ENCODE measurements around the gene ATXN10. TPM values are rescaled to one million over a fixed set of nuclear protein-coding genes. Genes with fewer than 3 reads are reported as not detected.
"Not testable (repeated sequence)": the region's sequence is repeated elsewhere in the genome, so short reads cannot be mapped to it uniquely, and the experiment has no call there.

Gene ATXN10
- total RNA-seq, 5 donors from 2014 or later (not counting 1 experiment from before 2014, with no cell fraction given) = 58.9 to 85.0 (median 69.6) TPM

DNA sequence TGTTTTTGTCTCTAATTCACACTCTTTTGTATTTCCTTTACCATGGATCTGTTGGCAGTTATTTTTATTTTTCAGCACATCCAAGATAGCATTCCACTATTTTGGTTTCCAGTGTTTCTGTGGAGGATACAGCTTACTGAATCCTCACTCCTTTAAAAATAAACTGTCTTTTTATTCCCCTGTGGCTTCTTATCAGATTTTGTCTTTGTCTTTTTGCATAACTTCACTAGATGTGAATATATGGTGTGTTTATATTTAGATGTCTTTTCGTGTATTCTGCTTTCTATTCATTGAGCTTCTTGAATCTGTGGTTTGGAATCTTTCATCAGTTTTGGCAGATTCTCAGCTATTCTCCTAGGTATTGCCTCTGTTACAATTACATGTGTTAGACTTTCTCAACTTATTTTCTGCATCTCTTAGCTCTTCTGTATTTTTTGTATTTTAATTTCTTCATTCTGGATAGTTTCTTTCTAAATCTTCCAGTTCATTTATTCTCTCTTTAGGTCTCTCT, 7.4 kb upstream of the ATXN10 start:
- no CpG with 5 or more reads among the region's 1 CpG for WGBS (ENCODE audit: insufficient coverage)
- Mint-ChIP-seq H3K27ac (no peak overlapping the region), H3K36me3 (no peaks in the 10 kb centered on the region), H3K9me3 (no peaks in the 10 kb centered on the region), H3K4me1 (no peaks in the 10 kb centered on the region), H3K4me3 (no peak overlapping the region), H3K27me3 (peaks cover 14 to 20% of the 10 kb centered on the region in 2 donors)
- no peak overlapping the region for H3K27ac ChIP-seq (ENCODE audit: low read length)
- H3K4me1 ChIP-seq (ENCODE audit: control insufficient read depth in 1 of 2, extremely low read depth in 1 of 2, insufficient read depth in 2 of 2, low read length in 2 of 2) = no peaks in the 10 kb centered on the region
- ATAC-seq (replicated peaks in 1 of 4) (no peak), DNase-seq (no peak)
- H3K4me3 ChIP-seq (ENCODE audit: control insufficient read depth in 1 of 2, extremely low read depth in 1 of 2, low read length in 1 of 2) = no peak overlapping the region
- ChIA-PET POLR2A (no interaction called here), CTCF (no interaction called here)
- H3K9me3 ChIP-seq = no peaks in the 10 kb centered on the region
- H3K27me3 ChIP-seq (replicated peaks in 1 of 2; ENCODE audit: control insufficient read depth in 2 of 2, extremely low read depth in 1 of 2, insufficient read depth in 2 of 2, low read length in 1 of 2) = peaks cover 0 to 5% of the 10 kb centered on the region in 2 experiments
- H3K36me3 ChIP-seq (ENCODE audit: control insufficient read depth in 2 of 2, extremely low read depth in 1 of 2, insufficient read depth in 1 of 2, low read length in 1 of 2) = no peaks in the 10 kb centered on the region

DNA sequence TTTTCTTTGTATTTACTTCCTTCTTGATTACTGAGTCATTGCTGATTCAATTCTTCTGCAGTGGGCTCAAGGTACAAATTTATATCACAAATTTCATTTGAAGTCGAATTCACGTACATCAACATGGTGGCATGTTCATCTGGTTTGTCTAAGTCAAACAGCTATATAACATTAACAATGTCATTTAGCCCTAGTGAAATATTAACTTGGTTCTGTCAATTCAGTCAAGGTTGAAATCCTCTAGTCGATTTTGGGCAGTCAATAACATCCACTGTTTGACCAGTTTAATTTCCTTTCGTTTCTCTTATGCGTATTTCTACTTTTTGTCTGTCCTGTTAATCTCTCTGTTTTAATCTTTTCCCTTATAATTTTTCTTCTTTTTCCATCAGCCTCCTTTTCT, 4.1 kb upstream of the ATXN10 start:
- Histone ChIP-seq H3K4me3 (ENCODE audit: control insufficient read depth in 1 of 2, extremely low read depth in 1 of 2, low read length in 1 of 2) (no peak overlapping the region), H3K27me3 (replicated peaks in 1 of 2; ENCODE audit: control insufficient read depth in 2 of 2, extremely low read depth in 1 of 2, insufficient read depth in 2 of 2, low read length in 1 of 2) (no peaks in the 10 kb centered on the region), H3K27ac (ENCODE audit: low read length) (no peak overlapping the region), H3K9me3 (no peaks in the 10 kb centered on the region), H3K36me3 (ENCODE audit: control insufficient read depth in 2 of 2, extremely low read depth in 1 of 2, insufficient read depth in 1 of 2, low read length in 1 of 2) (no peaks in the 10 kb centered on the region), H3K4me1 (ENCODE audit: control insufficient read depth in 1 of 2, extremely low read depth in 1 of 2, insufficient read depth in 2 of 2, low read length in 2 of 2) (peaks cover under 1 to 8% of the 10 kb centered on the region in 2 experiments)
- ChIA-PET CTCF (no interaction called here), POLR2A (no interaction called here)
- H3K4me3 Mint-ChIP-seq = no peak overlapping the region
- no peak overlapping the region for H3K27ac Mint-ChIP-seq
- ATAC-seq (replicated peaks in 1 of 4) (no peak), DNase-seq (no peak)
- H3K9me3 Mint-ChIP-seq = no peaks in the 10 kb centered on the region
- peaks cover 10 to 17% of the 10 kb centered on the region in 2 donors for H3K27me3 Mint-ChIP-seq
- H3K36me3 Mint-ChIP-seq = no peaks in the 10 kb centered on the region
- 83% methylated on average over 1 of the region's 5 CpGs for WGBS (ENCODE audit: insufficient coverage)
- H3K4me1 Mint-ChIP-seq = peaks cover 2 to 6% (median 4%) of the 10 kb centered on the region in 3 donors

DNA sequence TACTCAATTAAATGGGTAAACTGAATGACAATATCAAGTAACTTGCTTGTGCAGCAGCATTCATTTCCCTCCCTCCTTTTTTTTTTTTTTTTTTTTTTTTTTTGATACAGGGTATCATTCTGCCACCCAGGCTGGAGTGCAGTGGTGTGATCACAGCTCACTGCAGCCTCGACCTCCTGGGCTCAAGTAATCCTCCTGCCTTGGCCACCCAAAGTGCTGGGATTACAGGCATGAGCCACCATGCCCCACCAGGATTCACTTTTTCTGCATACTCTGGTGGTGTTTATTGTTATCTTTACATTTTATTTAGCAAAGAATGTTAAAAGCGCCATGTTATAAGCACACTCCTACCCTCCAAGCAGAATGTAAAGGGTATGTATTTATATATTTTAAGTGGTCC, 1.3 kb upstream of the ATXN10 start:
- H3K27ac ChIP-seq (ENCODE audit: low read length); H3K9me3 Mint-ChIP-seq; H3K27me3 Mint-ChIP-seq; H3K36me3 ChIP-seq (ENCODE audit: control insufficient read depth in 2 of 2, extremely low read depth in 1 of 2, insufficient read depth in 1 of 2, low read length in 1 of 2); H3K9me3 ChIP-seq; H3K27me3 ChIP-seq (replicated peaks in 1 of 2; ENCODE audit: control insufficient read depth in 2 of 2, extremely low read depth in 1 of 2, insufficient read depth in 2 of 2, low read length in 1 of 2); DNase-seq; H3K36me3 Mint-ChIP-seq; H3K27ac Mint-ChIP-seq; ATAC-seq (replicated peaks in 1 of 4); CTCF ChIA-PET; H3K4me3 ChIP-seq (ENCODE audit: control insufficient read depth in 1 of 2, extremely low read depth in 1 of 2, low read length in 1 of 2); POLR2A ChIA-PET: not testable (repeated sequence)
- H3K4me3 Mint-ChIP-seq = peak overlapping the region in 1 of 3 donors; percentile 85
- peaks cover 8 to 24% of the 10 kb centered on the region in 2 experiments for H3K4me1 ChIP-seq (ENCODE audit: control insufficient read depth in 1 of 2, extremely low read depth in 1 of 2, insufficient read depth in 2 of 2, low read length in 2 of 2)
- no CpG with 5 or more reads among the region's 2 CpGs for WGBS (ENCODE audit: insufficient coverage)
- H3K4me1 Mint-ChIP-seq = peaks cover 29 to 35% (median 33%) of the 10 kb centered on the region in 3 donors

DNA sequence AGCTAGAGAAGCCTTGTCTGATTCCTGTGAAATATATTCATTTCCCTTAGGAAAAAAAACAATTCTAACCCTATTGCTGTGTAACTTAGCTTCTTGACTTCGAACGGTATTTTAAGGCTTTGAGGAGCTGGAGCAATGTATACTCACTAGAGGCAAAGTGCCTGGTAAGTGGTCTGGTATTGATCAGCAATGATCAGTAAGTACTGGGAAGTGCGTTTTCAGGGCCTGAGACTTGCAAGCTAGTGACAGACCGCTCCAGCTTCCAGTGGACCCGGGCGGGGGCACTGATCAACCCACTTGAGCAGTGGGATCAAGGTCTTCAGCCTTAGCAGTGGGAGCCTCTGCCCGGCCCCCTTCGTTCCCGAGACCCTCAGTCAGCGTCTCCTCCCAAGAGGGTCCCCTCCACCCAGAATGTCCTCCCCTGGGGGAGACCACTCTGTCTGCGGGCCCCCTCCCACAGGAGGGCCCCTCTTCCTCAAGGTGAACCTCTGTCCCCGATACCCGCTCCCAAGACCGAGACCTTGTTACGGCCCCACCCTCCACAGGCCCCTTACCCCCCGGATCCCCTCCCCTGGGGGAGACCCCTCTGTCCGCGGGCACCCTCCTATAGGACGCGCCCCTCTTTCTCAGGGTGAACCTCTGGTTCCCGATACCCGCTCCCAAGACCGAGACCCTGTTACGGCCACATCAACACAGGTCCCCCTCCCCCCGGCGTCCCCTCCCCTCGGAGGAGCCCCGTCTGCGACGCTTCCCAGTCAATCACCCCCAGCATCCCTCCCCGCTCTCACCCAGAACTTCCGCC, 452 bp upstream of the ATXN10 start:
- peak in 1 of 35 experiments; percentile 9 for DNase-seq
- Mint-ChIP-seq H3K27me3 (peaks cover 3 to 5% of the 10 kb centered on the region in 2 donors), H3K27ac (peak overlapping the region in 1 of 2 donors; percentile 74), H3K4me3 (peak overlapping the region; percentile 85 to 90 (median 88)), H3K9me3 (no peaks in the 10 kb centered on the region), H3K4me1 (peaks cover 35 to 37% (median 37%) of the 10 kb centered on the region in 3 donors), H3K36me3 (peaks cover 3% of the 10 kb centered on the region)
- ChIA-PET CTCF (no interaction called here), POLR2A (no interaction called here)
- no peak for ATAC-seq (replicated peaks in 1 of 4)
- 11% methylated on average over 29 of the region's 32 CpGs for WGBS (ENCODE audit: insufficient coverage)
- H3K27ac ChIP-seq (ENCODE audit: low read length) = no peak overlapping the region
- H3K27me3 ChIP-seq (replicated peaks in 1 of 2; ENCODE audit: control insufficient read depth in 2 of 2, extremely low read depth in 1 of 2, insufficient read depth in 2 of 2, low read length in 1 of 2) = no peaks in the 10 kb centered on the region
- peaks cover 8 to 24% of the 10 kb centered on the region in 2 experiments for H3K4me1 ChIP-seq (ENCODE audit: control insufficient read depth in 1 of 2, extremely low read depth in 1 of 2, insufficient read depth in 2 of 2, low read length in 2 of 2)
- H3K9me3 ChIP-seq = no peaks in the 10 kb centered on the region
- H3K4me3 ChIP-seq (ENCODE audit: control insufficient read depth in 1 of 2, extremely low read depth in 1 of 2, low read length in 1 of 2) = peak overlapping the region; percentile 38 to 69
- H3K36me3 ChIP-seq (ENCODE audit: control insufficient read depth in 2 of 2, extremely low read depth in 1 of 2, insufficient read depth in 1 of 2, low read length in 1 of 2) = no peaks in the 10 kb centered on the region

DNA sequence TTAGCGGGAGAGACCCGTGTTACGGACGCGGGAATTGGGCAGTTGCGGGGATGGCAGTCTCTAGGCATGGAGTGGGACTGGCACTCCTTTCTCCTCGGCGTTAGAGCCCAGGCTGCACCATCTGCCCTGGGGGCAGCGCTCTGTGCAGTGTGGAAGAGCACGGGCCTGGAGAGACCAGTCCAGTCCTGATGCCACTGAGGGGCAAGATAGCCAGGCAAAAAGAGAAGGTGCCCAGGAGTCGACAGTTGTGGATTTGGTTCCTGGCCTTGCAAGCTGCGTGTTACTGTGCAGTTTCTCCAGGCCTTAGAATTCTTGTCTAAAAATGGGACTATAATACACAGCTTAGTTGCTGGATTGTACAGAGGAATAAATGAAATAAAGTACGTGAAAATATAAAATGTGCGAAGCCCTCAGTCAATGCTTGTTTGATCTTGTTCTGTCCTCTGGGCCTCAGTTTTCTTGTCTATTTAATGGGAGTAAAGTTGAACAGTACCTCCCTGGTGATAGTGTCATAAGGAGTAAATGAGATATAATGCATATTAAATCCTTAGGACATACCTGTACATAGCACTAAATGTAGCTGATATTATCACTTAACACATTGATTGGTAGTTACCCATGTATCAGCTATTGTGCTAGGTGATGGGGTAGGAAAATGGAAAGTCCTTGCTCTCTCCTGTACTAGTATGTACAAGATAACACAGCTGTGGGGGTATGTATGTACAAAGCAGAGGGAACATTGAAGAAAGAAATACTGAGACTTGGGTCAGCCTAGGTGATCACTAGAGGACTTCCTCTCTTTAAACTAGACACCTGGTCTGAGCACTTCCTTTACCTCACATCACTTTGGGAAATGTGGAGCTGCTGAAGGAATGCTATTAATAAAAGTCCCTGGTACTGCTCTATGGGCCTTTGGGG, 1.2 kb downstream of the ATXN10 start:
- no peaks in the 10 kb centered on the region for H3K27me3 Mint-ChIP-seq
- H3K27me3 ChIP-seq (replicated peaks in 1 of 2; ENCODE audit: control insufficient read depth in 2 of 2, extremely low read depth in 1 of 2, insufficient read depth in 2 of 2, low read length in 1 of 2) = no peaks in the 10 kb centered on the region
- POLR2A ChIA-PET = no interaction called here
- peaks cover 0 to 3% of the 10 kb centered on the region in 2 donors for H3K36me3 ChIP-seq (ENCODE audit: control insufficient read depth in 2 of 2, extremely low read depth in 1 of 2, insufficient read depth in 1 of 2, low read length in 1 of 2)
- 17% methylated on average over 13 of the region's 14 CpGs for WGBS (ENCODE audit: insufficient coverage)
- H3K4me1 Mint-ChIP-seq = peaks cover 45 to 51% (median 47%) of the 10 kb centered on the region in 3 donors
- DNase-seq = no peak
- peak overlapping the region; percentile 69 to 78 for H3K4me3 ChIP-seq (ENCODE audit: control insufficient read depth in 1 of 2, extremely low read depth in 1 of 2, low read length in 1 of 2)
- H3K9me3 ChIP-seq = no peaks in the 10 kb centered on the region
- H3K27ac Mint-ChIP-seq = peak overlapping the region; percentile 52 to 82
- H3K36me3 Mint-ChIP-seq = peaks cover 6% of the 10 kb centered on the region
- peaks cover 8 to 24% of the 10 kb centered on the region in 2 experiments for H3K4me1 ChIP-seq (ENCODE audit: control insufficient read depth in 1 of 2, extremely low read depth in 1 of 2, insufficient read depth in 2 of 2, low read length in 2 of 2)
- peak overlapping the region; percentile 83 to 90 (median 87) for H3K4me3 Mint-ChIP-seq
- H3K27ac ChIP-seq (ENCODE audit: low read length) = peak overlapping the region; percentile 28
- H3K9me3 Mint-ChIP-seq = no peaks in the 10 kb centered on the region
- CTCF ChIA-PET = no interaction called here
- ATAC-seq (replicated peaks in 1 of 4) = peak in 1 of 4 experiments; percentile 2

DNA sequence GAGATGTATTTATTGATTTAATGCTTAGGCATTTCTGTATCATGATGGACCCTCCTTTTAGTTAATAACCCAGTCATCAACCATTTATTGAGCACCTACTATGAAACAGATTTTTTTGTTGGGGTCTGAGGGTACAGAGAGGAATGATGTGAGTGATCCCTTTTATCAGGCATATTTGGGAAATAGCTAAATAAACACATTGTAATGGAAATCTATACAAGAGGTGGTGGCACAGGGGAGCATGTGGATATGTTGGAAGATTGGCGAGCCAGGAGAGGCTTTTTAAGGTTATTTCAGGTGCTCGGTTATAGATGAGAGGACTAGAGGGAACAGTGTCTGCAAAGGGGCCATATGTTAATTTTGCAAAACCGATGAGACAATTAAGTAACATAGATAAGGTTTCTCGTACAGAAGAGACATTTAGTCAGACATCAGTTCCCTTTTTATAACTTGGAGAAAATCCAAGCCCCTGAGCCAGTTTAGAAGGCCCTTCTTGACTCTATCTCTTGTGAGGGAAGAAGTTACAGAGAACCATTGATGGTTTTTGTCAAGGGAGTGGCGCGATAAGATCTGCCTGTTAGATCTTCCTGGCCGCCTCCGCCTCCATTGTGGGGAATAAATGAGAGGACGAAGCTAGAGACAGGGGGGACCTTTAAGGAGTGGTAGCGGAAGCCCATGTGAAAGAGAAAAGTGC, 2.0 kb downstream of the ATXN10 start:
- Mint-ChIP-seq H3K36me3 (peaks cover 6% of the 10 kb centered on the region), H3K27ac (peak overlapping the region in 1 of 2 donors; percentile 5), H3K9me3 (no peaks in the 10 kb centered on the region), H3K4me1 (peaks cover 50 to 53% (median 50%) of the 10 kb centered on the region in 3 donors), H3K4me3 (peak overlapping the region; percentile 83 to 90 (median 87)), H3K27me3 (no peaks in the 10 kb centered on the region)
- H3K36me3 ChIP-seq (ENCODE audit: control insufficient read depth in 2 of 2, extremely low read depth in 1 of 2, insufficient read depth in 1 of 2, low read length in 1 of 2) = peaks cover 0 to 3% of the 10 kb centered on the region in 2 donors
- ATAC-seq (replicated peaks in 1 of 4) = no peak
- POLR2A ChIA-PET = no interaction called here
- CTCF ChIA-PET = no interaction called here
- no peak overlapping the region for H3K4me3 ChIP-seq (ENCODE audit: control insufficient read depth in 1 of 2, extremely low read depth in 1 of 2, low read length in 1 of 2)
- 96% methylated on average over 8 of the region's 10 CpGs for WGBS (ENCODE audit: insufficient coverage)
- peaks cover 8 to 24% of the 10 kb centered on the region in 2 experiments for H3K4me1 ChIP-seq (ENCODE audit: control insufficient read depth in 1 of 2, extremely low read depth in 1 of 2, insufficient read depth in 2 of 2, low read length in 2 of 2)
- no peak for DNase-seq
- H3K9me3 ChIP-seq = no peaks in the 10 kb centered on the region
- no peak overlapping the region for H3K27ac ChIP-seq (ENCODE audit: low read length)
- no peaks in the 10 kb centered on the region for H3K27me3 ChIP-seq (replicated peaks in 1 of 2; ENCODE audit: control insufficient read depth in 2 of 2, extremely low read depth in 1 of 2, insufficient read depth in 2 of 2, low read length in 1 of 2)
